Activated naive CD4-positive, alpha-beta T cell treated with anti-CD3 and anti-CD28 coated beads, Interleukin-2, amount 50 U/mL, for 72 hours (primary cell): Measurements from ENCODE around the gene C2CD4D. TPM values are rescaled to one million over a fixed set of nuclear protein-coding genes. Genes with fewer than 3 reads are reported as not detected.
A peak's percentile ranks its signal among the peaks of the same experiment; 100 is the strongest.
"Not testable (repeated sequence)": the region's sequence is repeated elsewhere in the genome, so short reads cannot be mapped to it uniquely, and the experiment has no call there.

ENCODE experiments used
- ATAC-seq, 2 donors: fragments of 150-1000 bp; cut with Tn5 transposase; 2 replicates each; pipeline ENCODE4 v1.10.0; 2021; ENCODE audit warnings: mild to moderate bottlenecking in 2 of 2, moderate library complexity in 2 of 2
- DNase-seq, 2 donors: peaks; one replicate each; pipeline ENCODE4 v3.0.0; 2021 to 2022; ENCODE audit warnings: low spot score in 2 of 2
- H3K27ac Mint-ChIP-seq, 2 donors: one replicate each; pipeline ENCODE4 v1.8.0; 2022; ENCODE audit warnings: mild to moderate bottlenecking in 2 of 2, mixed read lengths in 2 of 2
- H3K36me3 Mint-ChIP-seq, 2 donors: one replicate each; pipeline ENCODE4 v1.8.0; 2022; ENCODE audit warnings: mixed read lengths in 2 of 2
- H3K9me3 Mint-ChIP-seq, 2 donors: one replicate each; pipeline ENCODE4 v1.8.0; 2022; ENCODE audit warnings: mixed read lengths in 2 of 2
- total RNA-seq, 2 donors: library from RNA; stranded (reverse); gene quantifications; one replicate each; pipeline ENCODE4 v1.2.3, GENCODE V29; 2022

The C2CD4D gene
- total RNA-seq, 2 donors from 2014 or later = 1.6 to 2.3 TPM

GRCh38 chr1:151864411-151864810 is 24.8 kb upstream of the C2CD4D start:
- ATAC-seq (no peak), DNase-seq (no peak)
- Mint-ChIP-seq H3K36me3 (no peaks in the 10 kb centered on the region), H3K27ac (no peak overlapping the region), H3K9me3 (peaks cover 0 to 7% of the 10 kb centered on the region in 2 donors)

DNA sequence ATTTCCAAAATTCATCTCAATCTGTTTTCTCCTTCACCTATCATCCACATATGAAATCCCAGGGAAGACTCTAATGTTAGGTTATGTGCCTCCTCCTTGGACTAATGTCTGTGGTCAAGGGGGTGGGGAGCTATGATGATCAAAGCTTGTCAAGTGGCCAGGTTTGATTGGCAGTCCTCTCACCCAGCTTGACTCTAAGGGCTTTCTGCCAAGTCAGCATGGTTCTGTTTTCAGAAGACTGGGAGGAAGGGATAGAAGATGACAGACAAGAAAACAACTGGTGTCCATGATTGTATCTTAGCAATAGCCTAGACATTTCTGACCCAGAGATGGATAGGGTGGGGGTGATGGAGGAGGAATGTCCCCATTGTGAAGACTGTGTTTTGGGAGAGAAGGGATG is 23.0 kb upstream of the C2CD4D start:
- H3K27ac Mint-ChIP-seq = no peak overlapping the region
- DNase-seq (no peak), ATAC-seq (no peak)
- no peaks in the 10 kb centered on the region for H3K36me3 Mint-ChIP-seq
- H3K9me3 Mint-ChIP-seq = peaks cover 0 to 2% of the 10 kb centered on the region in 2 donors

DNA sequence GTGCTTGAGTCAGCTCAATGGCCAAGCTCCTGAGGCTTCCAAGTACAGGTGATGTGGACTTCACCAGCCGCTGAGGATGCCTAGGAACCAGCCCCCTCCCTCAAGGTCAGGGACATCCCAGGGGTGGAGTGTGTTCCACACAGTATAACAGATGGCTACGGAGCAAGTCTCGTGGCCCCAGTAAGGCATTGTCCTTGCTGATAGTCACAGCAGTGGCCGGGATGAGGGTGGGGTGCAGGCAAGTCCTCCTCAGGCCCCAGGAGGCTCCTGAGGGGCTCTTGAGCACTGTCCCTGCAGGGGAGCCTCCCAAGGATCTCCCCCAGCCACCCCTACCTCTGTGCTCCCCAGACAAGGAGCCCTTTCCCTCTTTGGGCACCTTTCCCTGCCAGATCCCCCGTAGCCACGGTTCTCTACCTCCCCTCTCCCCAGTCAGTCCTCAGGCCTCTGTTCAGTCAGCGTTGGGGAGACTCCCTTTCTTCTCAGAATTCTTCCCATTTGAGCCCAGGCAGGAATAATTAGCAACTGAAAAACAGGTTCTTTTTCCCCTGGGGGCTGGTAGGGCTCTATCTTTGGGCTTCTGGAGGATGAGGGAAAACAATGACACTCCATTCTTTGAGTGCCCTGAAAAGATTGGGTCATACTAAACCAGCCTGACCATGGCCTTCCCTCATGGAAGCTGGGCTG is 21.0 kb upstream of the C2CD4D start:
- Mint-ChIP-seq H3K9me3 (no peaks in the 10 kb centered on the region), H3K36me3 (no peaks in the 10 kb centered on the region), H3K27ac (no peak overlapping the region)
- ATAC-seq = no peak
- no peak for DNase-seq

GRCh38 chr1:151859891-151860293 is 20.3 kb upstream of the C2CD4D start:
- H3K27ac Mint-ChIP-seq = peak overlapping the region in 1 of 2 donors; percentile 88

DNA sequence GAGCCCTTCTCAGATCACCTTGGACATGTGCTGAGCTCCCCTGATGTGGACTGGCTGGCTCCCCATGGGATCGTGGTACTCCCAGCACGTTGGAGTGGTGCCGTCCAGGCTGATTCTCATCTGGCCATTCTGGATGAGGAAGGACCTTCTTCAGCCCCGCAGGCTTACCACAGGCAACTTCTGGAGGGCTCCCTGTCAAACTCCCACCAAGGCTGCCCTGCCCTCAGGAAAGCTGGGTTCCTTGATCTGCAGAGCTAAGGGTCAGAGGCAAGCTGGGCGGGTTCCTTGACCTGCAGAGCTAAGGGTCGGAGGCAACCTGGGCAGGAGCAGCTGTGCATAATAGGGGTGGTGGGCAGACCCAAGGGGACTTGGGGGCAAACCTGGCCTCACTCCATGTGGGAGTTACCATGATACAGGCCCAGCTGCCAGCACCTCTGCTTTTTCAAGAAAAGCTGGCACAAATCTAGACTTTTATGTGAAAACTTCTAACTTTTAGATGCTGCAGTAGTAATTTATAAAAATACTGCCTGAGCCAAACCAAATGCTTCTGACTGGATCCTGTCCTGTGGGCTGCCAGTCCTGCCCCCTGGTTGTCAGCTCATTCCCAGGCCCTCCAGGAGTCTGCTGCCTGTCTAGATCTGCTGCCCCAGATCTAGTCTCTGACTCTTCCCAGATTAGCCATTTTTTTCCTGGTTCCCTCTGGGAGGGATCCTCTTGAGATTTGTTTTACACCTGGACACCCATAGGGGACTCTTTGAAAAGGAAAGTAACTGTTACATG is 19.5 kb upstream of the C2CD4D start:
- H3K27ac Mint-ChIP-seq = peak overlapping the region in 1 of 2 donors; percentile 88
- no peaks in the 10 kb centered on the region for H3K36me3 Mint-ChIP-seq

More at GRCh38 chr1:151859891-151860293, 20.3 kb upstream of the C2CD4D start:
- ATAC-seq = no peak
- DNase-seq = no peak
- Mint-ChIP-seq H3K36me3 (no peaks in the 10 kb centered on the region), H3K9me3 (no peaks in the 10 kb centered on the region)

GRCh38 chr1:151858030-151858746 is 18.6 kb upstream of the C2CD4D start:
- ATAC-seq = no peak
- no peak for DNase-seq
- no peaks in the 10 kb centered on the region for H3K36me3 Mint-ChIP-seq
- no peak overlapping the region for H3K27ac Mint-ChIP-seq
- no peaks in the 10 kb centered on the region for H3K9me3 Mint-ChIP-seq

More for the DNA sequence above, 19.5 kb upstream of the C2CD4D start:
- no peak for DNase-seq
- ATAC-seq = no peak
- no peaks in the 10 kb centered on the region for H3K9me3 Mint-ChIP-seq

DNA sequence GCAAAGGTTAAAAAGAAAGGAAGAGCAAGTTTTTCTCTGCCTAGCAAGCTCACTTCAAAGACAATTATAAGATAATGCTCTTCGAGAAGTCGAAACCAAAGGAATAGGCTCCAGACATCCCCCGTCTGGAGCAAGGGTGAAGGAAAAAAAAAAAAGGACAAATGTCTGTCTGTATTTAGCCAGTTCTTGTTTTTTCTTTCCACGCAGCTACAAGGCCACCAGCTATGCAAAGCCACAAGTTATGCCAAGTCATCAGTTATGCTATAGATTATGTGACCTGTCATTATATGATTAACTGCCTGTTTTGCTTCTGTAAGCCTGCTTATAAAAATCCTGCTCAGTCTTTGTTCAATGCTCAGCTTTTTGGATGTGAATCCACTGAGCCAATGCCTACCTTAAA is 16.3 kb upstream of the C2CD4D start:
- Mint-ChIP-seq H3K27ac (no peak overlapping the region), H3K9me3 (no peaks in the 10 kb centered on the region), H3K36me3 (no peaks in the 10 kb centered on the region)
- ATAC-seq (no peak), DNase-seq (no peak)

GRCh38 chr1:151855516-151855915 is 15.9 kb upstream of the C2CD4D start:
- not testable (repeated sequence) for H3K9me3 Mint-ChIP-seq, ATAC-seq, H3K36me3 Mint-ChIP-seq

GRCh38 chr1:151854658-151855057 is 15.0 kb upstream of the C2CD4D start:
- Mint-ChIP-seq H3K27ac (no peak overlapping the region), H3K36me3 (peaks cover 6 to 7% of the 10 kb centered on the region in 2 donors), H3K9me3 (no peaks in the 10 kb centered on the region)
- DNase-seq (no peak), ATAC-seq (no peak)

More at GRCh38 chr1:151855516-151855915, 15.9 kb upstream of the C2CD4D start:
- not testable (repeated sequence) for DNase-seq, H3K27ac Mint-ChIP-seq

DNA sequence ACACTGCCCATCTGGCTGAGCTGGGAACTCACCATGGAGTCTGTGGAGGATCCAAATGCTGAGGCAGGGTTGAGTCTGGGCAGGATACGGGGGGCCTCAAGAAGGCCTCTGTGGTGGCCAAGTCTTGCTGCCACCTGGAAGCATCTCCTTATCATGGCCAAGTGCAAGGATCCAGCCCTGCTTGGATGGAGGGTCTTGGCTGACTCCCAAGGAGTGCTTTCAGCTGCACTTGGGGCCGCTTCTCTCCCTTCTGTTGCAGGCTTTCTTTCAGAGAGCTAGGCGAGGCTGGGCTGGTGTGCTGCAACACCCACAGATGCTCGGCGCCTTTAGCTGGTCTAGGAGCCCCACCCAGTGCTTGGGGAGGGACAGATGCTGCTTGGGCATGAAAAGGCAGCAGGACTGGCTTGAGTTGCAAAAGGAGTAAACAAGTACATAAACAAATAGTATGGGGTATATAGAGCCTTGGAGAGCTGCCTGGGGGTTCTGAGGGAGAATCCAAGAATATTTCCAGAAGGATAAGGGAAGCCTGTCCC is 13.9 kb upstream of the C2CD4D start, which contains the start of gene THEM5:
Gene THEM5 (minus strand): TSS at position 302 of the 533 bp plus-strand sequence. CDS start 147 bp downstream, at position 155.
- ATAC-seq = no peak

GRCh38 chr1:151852733-151853132 is 13.1 kb upstream of the C2CD4D start:
- Mint-ChIP-seq H3K9me3 (no peaks in the 10 kb centered on the region), H3K36me3 (peaks cover 8 to 19% of the 10 kb centered on the region in 2 donors), H3K27ac (no peak overlapping the region)
- no peak for ATAC-seq
- DNase-seq = no peak

More for the DNA sequence above, 13.9 kb upstream of the C2CD4D start, which contains the start of gene THEM5:
- H3K9me3 Mint-ChIP-seq = no peaks in the 10 kb centered on the region
- no peak for DNase-seq
- peaks cover 8 to 19% of the 10 kb centered on the region in 2 donors for H3K36me3 Mint-ChIP-seq
- H3K27ac Mint-ChIP-seq = no peak within 1 kb of the TSS

DNA sequence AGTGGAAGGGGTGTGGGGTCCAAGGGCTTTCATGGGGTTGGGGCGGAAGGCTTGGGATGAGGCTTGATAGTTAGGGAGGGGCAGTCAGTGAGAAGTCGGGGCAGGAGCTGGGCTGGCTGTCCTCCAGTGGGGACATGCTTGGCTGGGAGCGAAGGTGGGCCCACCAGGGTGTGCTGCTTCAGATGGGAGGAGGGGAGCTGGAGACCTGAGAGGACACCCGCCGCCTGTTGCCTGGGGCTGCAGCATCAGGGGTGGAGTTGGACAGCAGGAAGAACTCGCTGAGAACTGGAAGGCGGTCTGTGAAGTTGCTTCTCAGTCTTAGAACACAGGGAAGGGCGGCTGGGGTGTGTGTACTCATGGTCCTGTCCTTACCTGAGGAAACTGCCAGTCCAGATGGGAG is 12.3 kb upstream of the C2CD4D start:
- H3K9me3 Mint-ChIP-seq = no peaks in the 10 kb centered on the region
- peak overlapping the region in 1 of 2 donors; percentile 27 for H3K27ac Mint-ChIP-seq
- no peak for DNase-seq

GRCh38 chr1:151849871-151850270 is 10.3 kb upstream of the C2CD4D start:
- H3K9me3 Mint-ChIP-seq = no peaks in the 10 kb centered on the region
- DNase-seq (no peak), ATAC-seq (no peak)
- peaks cover 13 to 19% of the 10 kb centered on the region in 2 donors for H3K36me3 Mint-ChIP-seq
- H3K27ac Mint-ChIP-seq = peak overlapping the region in 1 of 2 donors; percentile 75

More for the DNA sequence above, 12.3 kb upstream of the C2CD4D start:
- ATAC-seq = no peak
- peaks cover 8 to 19% of the 10 kb centered on the region in 2 donors for H3K36me3 Mint-ChIP-seq

DNA sequence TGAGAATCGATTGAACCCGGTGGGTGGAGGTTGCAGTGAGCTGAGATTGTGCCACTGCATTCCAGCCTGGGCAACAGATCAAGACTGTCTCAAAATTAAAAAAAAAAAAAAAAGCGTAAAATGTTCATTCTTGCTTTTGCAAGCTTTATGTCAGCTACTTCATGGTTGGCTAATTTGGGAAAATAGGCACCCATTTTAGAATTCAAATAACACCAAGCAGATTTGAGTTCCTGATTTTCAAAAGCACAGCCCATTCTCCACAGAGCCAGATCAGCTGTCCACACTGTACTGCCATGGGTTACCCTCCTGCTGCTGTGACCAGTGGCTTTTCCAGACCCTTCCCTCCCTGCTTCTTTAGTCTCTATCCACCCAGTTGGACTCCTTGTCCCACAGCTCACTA is 9.5 kb upstream of the C2CD4D start:
- Mint-ChIP-seq H3K9me3 (no peaks in the 10 kb centered on the region), H3K27ac (peak overlapping the region in 1 of 2 donors; percentile 37), H3K36me3 (peaks cover 19 to 27% of the 10 kb centered on the region in 2 donors)
- ATAC-seq = no peak
- no peak for DNase-seq

- no peak for DNase-seq
- H3K36me3 Mint-ChIP-seq = peaks cover 19 to 29% of the 10 kb centered on the region in 2 donors
- ATAC-seq = peak in 1 of 2 donors; percentile 29
These were observed 8.4 kb upstream of the C2CD4D start for GRCh38 chr1:151847867-151848596.

DNA sequence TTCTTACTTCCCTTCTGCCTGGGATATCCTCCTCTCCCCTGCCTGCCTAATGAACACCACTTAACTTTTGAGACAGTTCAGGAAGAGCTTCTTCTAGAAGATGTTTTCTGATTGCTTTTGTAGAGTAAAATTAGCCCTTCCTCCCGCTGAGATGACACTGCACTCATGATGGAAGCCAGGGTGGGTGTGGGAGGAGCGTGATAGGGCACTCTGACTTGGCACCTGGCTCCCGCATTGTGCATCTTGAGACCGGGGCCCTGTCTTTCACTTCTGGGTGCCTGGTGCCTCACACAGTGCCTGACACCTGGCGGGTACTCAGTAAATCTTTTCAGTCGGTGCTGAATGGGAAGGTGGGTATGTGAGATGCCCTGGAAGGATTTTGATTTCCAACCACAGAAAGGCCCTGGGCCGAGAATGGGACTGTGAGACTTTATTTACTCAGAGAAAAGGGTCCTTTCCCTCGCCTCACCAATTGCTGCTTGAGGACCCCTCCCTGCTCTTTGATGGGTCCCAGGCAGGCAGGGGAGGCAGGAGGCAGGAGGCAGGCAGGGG is 7.1 kb upstream of the C2CD4D start:
- H3K36me3 Mint-ChIP-seq = peaks cover 19 to 32% of the 10 kb centered on the region in 2 donors
- no peaks in the 10 kb centered on the region for H3K9me3 Mint-ChIP-seq
- ATAC-seq = no peak
- no peak for DNase-seq
- H3K27ac Mint-ChIP-seq = peak overlapping the region; percentile 19 to 56

More at GRCh38 chr1:151847867-151848596, 8.4 kb upstream of the C2CD4D start:
- H3K9me3 Mint-ChIP-seq = no peaks in the 10 kb centered on the region
- peak overlapping the region in 1 of 2 donors; percentile 37 for H3K27ac Mint-ChIP-seq
